NT2/D1 (cell line): Measurements from ENCODE around the gene KTN1.

Experiments
- SUZ12 ChIP-seq: IDR thresholded peaks from 2 replicates; pipeline ENCODE4 v1.6.1; 2011; ENCODE audit not compliant: insufficient read length, insufficient read depth; ENCODE audit errors: extremely low read depth
- YY1 ChIP-seq: IDR thresholded peaks from 2 replicates; pipeline ENCODE4 v1.6.1; 2011; ENCODE audit not compliant: insufficient read length, insufficient read depth

- no peak for TF ChIP-seq SUZ12
- TF ChIP-seq YY1, result no peak
Observed at GRCh38 chr14:55701638-55702037, 121.6 kb downstream of the KTN1 start.
